Activated CD4-positive, alpha-beta T cell treated with anti-CD3 and anti-CD28 coated beads, Interleukin-2, amount 50 U/mL, for 48 hours (primary cell): Measurements from ENCODE around the gene SLX1A.
A peak's percentile ranks its signal among the peaks of the same experiment; 100 is the strongest.
"Not testable (repeated sequence)": the region's sequence is repeated elsewhere in the genome, so short reads cannot be mapped to it uniquely, and the experiment has no call there.

Experiments used
- DNase-seq, 2 experiments: peaks; one replicate each; pipeline ENCODE4 v3.0.0-alpha.2; 2020

The SLX1A gene

GRCh38 chr16:30184891-30185682 lies 8.6 kb upstream of the SLX1A start:
- peak; percentile 52 to 56 for DNase-seq

- DNase-seq, result peak; percentile 77 to 85
Measured at GRCh38 chr16:30185683-30186421, 7.8 kb upstream of the SLX1A start.

GRCh38 chr16:30186444-30186781 lies 7.3 kb upstream of the SLX1A start:
- DNase-seq, result no peak

- DNase-seq, result peak; percentile 95
Measured at GRCh38 chr16:30186782-30187555, 6.7 kb upstream of the SLX1A start.

- DNase-seq, result no peak
Measured at GRCh38 chr16:30187556-30187865, 6.2 kb upstream of the SLX1A start.

- peak in 1 of 2 experiments; percentile 13 for DNase-seq
Measured at GRCh38 chr16:30187971-30188561, 5.6 kb upstream of the SLX1A start.

GRCh38 chr16:30191158-30191557 lies 2.5 kb upstream of the SLX1A start:
- peak in 1 of 2 experiments; percentile 9 for DNase-seq

- not testable (repeated sequence) for DNase-seq
Measured at GRCh38 chr16:30193098-30193497, 577 bp upstream of the SLX1A start.

GRCh38 chr16:30194172-30194925 lies 674 bp downstream of the SLX1A start:
- peak in 1 of 2 experiments; percentile 5 for DNase-seq

GRCh38 chr16:30197001-30197400 lies 3.3 kb downstream of the SLX1A start:
- not testable (repeated sequence) for DNase-seq

GRCh38 chr16:30199049-30199448 lies 5.4 kb downstream of the SLX1A start, which contains the start of gene SULT1A3:
TSS of gene SULT1A3 (plus strand) at chr16:30199255. CDS start at chr16:30200729, 1,474 bp downstream.
- not testable (repeated sequence) for DNase-seq

- not testable (repeated sequence) for DNase-seq
Measured at GRCh38 chr16:30199608-30200343, 6.1 kb downstream of the SLX1A start.

GRCh38 chr16:30205541-30206236 lies 12.0 kb downstream of the SLX1A start:
- peak in 1 of 2 experiments; percentile 11 for DNase-seq

- not testable (repeated sequence) for DNase-seq
Measured at GRCh38 chr16:30206252-30206651, 12.6 kb downstream of the SLX1A start.

GRCh38 chr16:30207063-30207704 lies 13.5 kb downstream of the SLX1A start:
- peak in 1 of 2 experiments; percentile 0 for DNase-seq

GRCh38 chr16:30209032-30209431 lies 15.4 kb downstream of the SLX1A start:
- peak; percentile 20 to 39 for DNase-seq

- DNase-seq, result not testable (repeated sequence)
Measured at GRCh38 chr16:30211414-30211813, 17.7 kb downstream of the SLX1A start.

- DNase-seq, result not testable (repeated sequence)
Measured at GRCh38 chr16:30217082-30217481, 23.4 kb downstream of the SLX1A start.
